ENCODE measurements around the gene SPEM1. TPM values are rescaled to one million over a fixed set of nuclear protein-coding genes. Genes with fewer than 3 reads are reported as not detected.

Gene SPEM1
- total and polyA plus RNA-seq, 9 donors = not detected

DNA sequence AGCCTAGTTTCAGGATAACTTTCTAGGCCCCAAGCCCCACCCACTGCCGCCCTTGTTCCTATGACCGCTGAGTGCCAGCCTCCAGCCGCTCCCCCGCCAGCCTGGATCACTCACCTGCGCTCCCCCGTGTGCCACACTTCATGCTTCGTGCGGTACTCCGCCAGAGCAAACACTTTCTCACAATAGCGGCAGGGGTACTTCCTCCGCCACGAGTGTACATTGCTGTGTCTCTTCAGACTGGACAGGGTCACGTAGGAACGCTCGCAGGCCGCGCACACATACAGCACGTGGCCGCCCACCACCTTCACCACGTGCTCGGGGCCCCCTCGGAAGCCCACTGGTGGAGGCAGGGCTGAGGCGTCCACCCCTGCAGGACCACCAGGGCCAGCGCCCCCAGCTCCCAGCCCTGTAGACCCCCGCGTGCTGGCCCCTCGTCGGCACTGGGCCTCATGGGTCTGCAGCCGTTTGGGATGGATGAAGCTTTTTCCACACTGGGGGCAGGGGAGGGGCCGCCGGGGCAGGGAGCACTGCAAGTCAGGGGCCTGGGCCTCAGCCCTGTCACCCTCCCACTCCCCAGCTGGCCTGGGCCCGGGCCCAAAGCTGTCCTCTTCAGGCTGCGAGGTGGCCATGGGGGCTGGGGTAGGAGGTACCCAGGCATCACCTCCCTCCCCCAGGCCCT, 45.6 kb downstream of the SPEM1 start:
- no peaks in the 10 kb centered on the region for H3K36me3 ChIP-seq
- H3K4me3 ChIP-seq = no peak overlapping the region
- no peaks in the 10 kb centered on the region for H3K27me3 ChIP-seq
- no peak for DNase-seq
- peaks cover 4% of the 10 kb centered on the region for H3K4me1 ChIP-seq (ENCODE audit: insufficient read depth)
- TF ChIP-seq POLR2A (IDR thresholded peaks at IDR 0.05) (no peak), EP300 (IDR thresholded peaks at IDR 0.05) (no peak)
- TF ChIP-seq, protein P1, sequence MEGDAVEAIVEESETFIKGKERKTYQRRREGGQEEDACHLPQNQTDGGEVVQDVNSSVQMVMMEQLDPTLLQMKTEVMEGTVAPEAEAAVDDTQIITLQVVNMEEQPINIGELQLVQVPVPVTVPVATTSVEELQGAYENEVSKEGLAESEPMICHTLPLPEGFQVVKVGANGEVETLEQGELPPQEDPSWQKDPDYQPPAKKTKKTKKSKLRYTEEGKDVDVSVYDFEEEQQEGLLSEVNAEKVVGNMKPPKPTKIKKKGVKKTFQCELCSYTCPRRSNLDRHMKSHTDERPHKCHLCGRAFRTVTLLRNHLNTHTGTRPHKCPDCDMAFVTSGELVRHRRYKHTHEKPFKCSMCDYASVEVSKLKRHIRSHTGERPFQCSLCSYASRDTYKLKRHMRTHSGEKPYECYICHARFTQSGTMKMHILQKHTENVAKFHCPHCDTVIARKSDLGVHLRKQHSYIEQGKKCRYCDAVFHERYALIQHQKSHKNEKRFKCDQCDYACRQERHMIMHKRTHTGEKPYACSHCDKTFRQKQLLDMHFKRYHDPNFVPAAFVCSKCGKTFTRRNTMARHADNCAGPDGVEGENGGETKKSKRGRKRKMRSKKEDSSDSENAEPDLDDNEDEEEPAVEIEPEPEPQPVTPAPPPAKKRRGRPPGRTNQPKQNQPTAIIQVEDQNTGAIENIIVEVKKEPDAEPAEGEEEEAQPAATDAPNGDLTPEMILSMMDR (IDR thresholded peaks at IDR 0.05) = no peak
- intact Hi-C loops (cut with DNase I) = no loop called here
- H3K27ac ChIP-seq = no peak overlapping the region
- 74 to 83% (median 76%) methylated on average over 31 to 33 of the region's 33 CpGs for WGBS, 3 donors
- no peaks in the 10 kb centered on the region for H3K9me3 ChIP-seq

DNA sequence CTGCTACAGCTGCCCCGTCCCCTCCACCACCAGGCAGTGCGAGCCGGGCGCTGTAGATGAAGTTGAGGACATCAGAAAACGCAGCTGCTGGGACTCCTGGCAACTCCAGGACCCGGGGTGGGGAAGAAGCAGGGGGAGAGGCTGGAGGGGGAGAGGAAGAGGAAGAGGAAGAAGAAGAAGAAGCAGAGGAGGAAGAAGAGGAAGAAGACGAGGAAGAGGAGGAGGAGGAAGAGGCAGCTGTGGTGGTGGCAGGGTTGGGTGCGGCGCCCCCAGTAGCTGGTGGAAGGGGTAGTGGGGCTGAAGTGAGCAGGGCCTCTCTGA, 46.2 kb downstream of the SPEM1 start:
- 80 to 87% (median 83%) methylated on average over 9 of the region's 9 CpGs for WGBS, 3 donors
- intact Hi-C loops (cut with DNase I) = no loop called here
- H3K4me3 ChIP-seq = no peak overlapping the region
- no peak overlapping the region for H3K27ac ChIP-seq
- TF ChIP-seq EP300 (IDR thresholded peaks at IDR 0.05) (no peak), POLR2A (IDR thresholded peaks at IDR 0.05) (no peak)
- TF ChIP-seq, protein P1 (IDR thresholded peaks at IDR 0.05) = no peak
- peaks cover 6% of the 10 kb centered on the region for H3K4me1 ChIP-seq (ENCODE audit: insufficient read depth)
- no peaks in the 10 kb centered on the region for H3K27me3 ChIP-seq
- DNase-seq = no peak
- H3K36me3 ChIP-seq = no peaks in the 10 kb centered on the region
- no peaks in the 10 kb centered on the region for H3K9me3 ChIP-seq

DNA sequence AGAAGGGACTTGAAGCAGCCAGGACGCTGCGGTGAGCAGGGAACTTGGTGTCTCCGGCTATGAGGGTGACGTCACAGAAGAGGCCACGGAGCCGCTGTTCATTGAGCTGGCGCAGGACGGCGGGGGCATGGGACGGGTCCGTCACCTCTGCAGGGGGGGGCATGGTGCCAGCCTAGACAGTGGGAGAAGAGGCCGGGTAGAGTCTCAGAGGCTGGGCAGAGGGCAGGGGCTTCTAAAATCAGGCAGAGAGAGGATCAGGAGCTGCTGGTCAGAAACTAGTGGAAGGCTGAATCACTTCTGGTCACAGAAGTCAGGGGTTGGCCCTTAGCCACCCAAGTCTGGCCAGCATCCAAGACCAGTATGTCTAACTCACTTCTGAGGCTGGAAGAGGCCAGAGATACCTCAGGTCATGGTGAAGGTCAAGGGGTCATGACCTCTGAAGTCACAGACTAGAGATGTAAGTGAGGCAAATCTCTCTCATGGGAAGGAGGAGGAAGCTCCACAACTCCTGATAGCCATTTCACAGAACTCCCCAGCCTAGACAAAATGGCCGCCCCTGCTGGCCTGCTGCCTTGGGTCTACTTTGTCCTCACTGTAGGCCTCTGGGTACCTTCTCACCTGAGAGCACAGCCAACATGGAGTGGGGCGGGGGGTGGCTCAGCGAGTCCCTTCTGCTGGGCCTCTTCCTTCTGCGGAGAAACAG, 46.7 kb downstream of the SPEM1 start:
- Histone ChIP-seq H3K9me3 (no peaks in the 10 kb centered on the region), H3K27me3 (no peaks in the 10 kb centered on the region), H3K27ac (peak overlapping the region in 1 of 2 donors; percentile 11), H3K4me1 (ENCODE audit: insufficient read depth) (peaks cover 6% of the 10 kb centered on the region), H3K36me3 (no peaks in the 10 kb centered on the region), H3K4me3 (no peak overlapping the region)
- intact Hi-C loops (cut with DNase I) = no loop called here
- no peak for TF ChIP-seq POLR2A (IDR thresholded peaks at IDR 0.05)
- TF ChIP-seq, protein P1 (IDR thresholded peaks at IDR 0.05) = no peak
- TF ChIP-seq EP300 (IDR thresholded peaks at IDR 0.05) = no peak
- DNase-seq = peak; percentile 74 to 86 (median 83)
- WGBS, 3 donors = 73 to 76% (median 75%) methylated on average over 16 of the region's 16 CpGs

DNA sequence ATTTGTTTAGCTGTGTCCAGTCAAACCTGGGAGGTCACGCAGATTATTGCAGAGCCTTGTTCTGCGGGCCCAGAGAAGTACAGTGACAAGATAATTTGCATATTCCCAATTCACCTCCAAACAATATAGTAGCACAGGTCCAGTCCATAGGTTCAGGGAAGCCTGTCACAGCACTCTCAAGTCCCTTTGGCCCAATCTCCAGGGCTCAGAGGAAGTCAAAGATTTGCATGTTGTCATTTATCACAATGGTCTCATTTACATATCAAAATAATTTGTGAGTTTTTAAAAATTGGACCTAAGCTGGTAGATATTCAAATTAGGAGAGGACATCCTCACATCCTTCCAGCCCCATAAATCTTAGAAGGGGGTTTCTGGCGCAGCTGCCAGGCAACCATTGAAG, 47.4 kb downstream of the SPEM1 start:
- TF ChIP-seq, protein P1 (IDR thresholded peaks at IDR 0.05) = no peak
- no peak for TF ChIP-seq POLR2A (IDR thresholded peaks at IDR 0.05)
- no peak for TF ChIP-seq EP300 (IDR thresholded peaks at IDR 0.05)
- Histone ChIP-seq H3K36me3 (no peaks in the 10 kb centered on the region), H3K9me3 (no peaks in the 10 kb centered on the region), H3K4me1 (ENCODE audit: insufficient read depth) (peaks cover 6% of the 10 kb centered on the region), H3K4me3 (no peak overlapping the region), H3K27me3 (no peaks in the 10 kb centered on the region), H3K27ac (peak overlapping the region in 1 of 2 donors; percentile 11)
- DNase-seq = no peak
- WGBS, 3 donors = 86 to 94% (median 93%) methylated on average over 3 of the region's 3 CpGs
- intact Hi-C loops (cut with DNase I) = no loop called here
